Esophagus squamous epithelium (tissue), 5 donors: Measurements from ENCODE around the gene C3orf33. TPM values are rescaled to one million over a fixed set of nuclear protein-coding genes. Genes with fewer than 3 reads are reported as not detected.

Experiments used
- DNase-seq: peaks from one replicate; lab custom pipeline; 2025; lab: John Stamatoyannopoulos, UW
- H3K27ac ChIP-seq, 4 donors: fragments of 200-600 bp; sonication (generic); one replicate each; pipeline ENCODE4 v1.5.1; 2016 to 2019; ENCODE audit warnings: mild to moderate bottlenecking in 1 of 4
- H3K27me3 ChIP-seq, 4 donors: fragments of 200-600 bp; sonication (generic); 1 replicate in 3 of 4; 2 replicates in 1 of 4; pipeline versions ENCODE4 v1.5.1 to v1.6.0; 2017 to 2021; ENCODE audit warnings: antibody characterized with exemption in 1 of 4
- H3K36me3 ChIP-seq, 3 donors: fragments of 200-600 bp; sonication (generic); one replicate each; pipeline ENCODE4 v1.5.1; 2016 to 2019
- H3K4me1 ChIP-seq, 3 donors: fragments of 200-600 bp; sonication (generic); one replicate each; pipeline ENCODE4 v1.5.1; 2017 to 2019
- H3K4me3 ChIP-seq, 4 donors: fragments of 200-600 bp; sonication (generic); 1 replicate in 3 of 4; 2 replicates in 1 of 4; pipeline ENCODE4 v1.5.1; 2016 to 2019; ENCODE audit warnings: mild to moderate bottlenecking in 2 of 4, moderate library complexity in 1 of 4
- H3K9me3 ChIP-seq, 3 donors: fragments of 200-600 bp; sonication (generic); one replicate each; pipeline ENCODE4 v1.5.1; 2016 to 2019
- CTCF ChIP-seq, 6 experiments: fragments of 450-650 bp in 4 of 6; fragments of 200-600 bp in 2 of 6; sonication (generic) in 2 of 6; IDR thresholded peaks; one replicate each; pipeline ENCODE4 v1.5.1; 2016 to 2019; ENCODE audit warnings: antibody characterized with exemption in 6 of 6, mild to moderate bottlenecking in 4 of 6, moderate library complexity in 4 of 6
- POLR2A ChIP-seq, 4 donors: fragments of 450-650 bp; IDR thresholded peaks; one replicate each; pipeline ENCODE4 v1.6.1; 2017; ENCODE audit warnings: antibody characterized with exemption in 4 of 4, mild to moderate bottlenecking in 4 of 4, moderate library complexity in 3 of 4
- WGBS, 2 donors: methylation state at CpG; one replicate each; pipeline ENCODE4 v1.1.5; 2018; 5-methylcytosine and 5-hydroxymethylcytosine counted together
- intact Hi-C: fragments of 100-400 bp; cut with DNase I; formaldehyde crosslinking; loops from one replicate; pipeline ENCODE4 v1.15.0; 2022
- total RNA-seq, 4 donors: library from RNA; depleted of rRNA; stranded (reverse); fragments of >200 nt; gene quantifications; one replicate each; pipeline ENCODE4 v1.1.0, GENCODE V29; 2016
- donor health status: DM: yes; HTN: yes; CAD: no.

C3orf33 gene
- total RNA-seq, 4 donors from 2014 or later = 0.44 to 1.3 (median 0.58) TPM

DNA sequence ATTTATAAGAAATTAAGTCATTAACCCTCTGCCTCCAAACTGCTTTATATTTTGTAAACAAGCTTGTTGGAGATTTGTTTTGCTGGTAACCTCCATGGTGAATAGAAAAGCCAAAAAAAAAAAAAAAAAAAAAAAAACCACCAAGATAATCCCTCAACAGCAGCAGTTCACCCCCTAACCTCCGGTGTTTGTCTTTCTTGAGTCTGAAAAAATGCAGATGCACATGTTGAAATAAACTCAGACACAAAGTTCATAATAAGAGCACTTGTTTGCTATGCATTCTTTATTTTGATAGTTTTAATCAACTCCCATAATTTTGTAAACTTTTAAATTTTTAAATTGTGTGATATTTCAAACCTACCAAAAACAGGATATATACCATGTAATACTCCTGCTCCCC, 59.4 kb downstream of the C3orf33 start:
- no peak overlapping the region for H3K27ac ChIP-seq
- H3K4me1 ChIP-seq = peaks cover 5 to 35% (median 20%) of the 10 kb centered on the region in 3 donors
- no peak overlapping the region for H3K4me3 ChIP-seq
- no peaks in the 10 kb centered on the region for H3K9me3 ChIP-seq
- 50 to 79% methylated on average over 1 of the region's 1 CpG for WGBS, 2 donors
- H3K36me3 ChIP-seq = no peaks in the 10 kb centered on the region
- intact Hi-C loops = no loop called here
- TF ChIP-seq CTCF (IDR thresholded peaks at IDR 0.05) (no peak), POLR2A (IDR thresholded peaks at IDR 0.05) (no peak)
- peaks cover 0 to 41% (median 2%) of the 10 kb centered on the region in 4 donors for H3K27me3 ChIP-seq
- no peak for DNase-seq

GRCh38 chr3:155745795-155746550, 60.1 kb downstream of the C3orf33 start:
- intact Hi-C loops = no loop called here
- H3K4me1 ChIP-seq = peaks cover 5 to 35% (median 20%) of the 10 kb centered on the region in 3 donors
- H3K36me3 ChIP-seq = no peaks in the 10 kb centered on the region
- TF ChIP-seq POLR2A (IDR thresholded peaks at IDR 0.05) (no peak), CTCF (IDR thresholded peaks at IDR 0.05) (no peak)
- 22 to 29% methylated on average over 19 of the region's 19 CpGs for WGBS, 2 donors
- peak overlapping the region in 3 of 4 donors; percentile 56 to 73 (median 60) for H3K4me3 ChIP-seq
- no peak overlapping the region for H3K27ac ChIP-seq
- DNase-seq = no peak
- peaks cover 0 to 47% (median 2%) of the 10 kb centered on the region in 4 donors for H3K27me3 ChIP-seq
- no peaks in the 10 kb centered on the region for H3K9me3 ChIP-seq

DNA sequence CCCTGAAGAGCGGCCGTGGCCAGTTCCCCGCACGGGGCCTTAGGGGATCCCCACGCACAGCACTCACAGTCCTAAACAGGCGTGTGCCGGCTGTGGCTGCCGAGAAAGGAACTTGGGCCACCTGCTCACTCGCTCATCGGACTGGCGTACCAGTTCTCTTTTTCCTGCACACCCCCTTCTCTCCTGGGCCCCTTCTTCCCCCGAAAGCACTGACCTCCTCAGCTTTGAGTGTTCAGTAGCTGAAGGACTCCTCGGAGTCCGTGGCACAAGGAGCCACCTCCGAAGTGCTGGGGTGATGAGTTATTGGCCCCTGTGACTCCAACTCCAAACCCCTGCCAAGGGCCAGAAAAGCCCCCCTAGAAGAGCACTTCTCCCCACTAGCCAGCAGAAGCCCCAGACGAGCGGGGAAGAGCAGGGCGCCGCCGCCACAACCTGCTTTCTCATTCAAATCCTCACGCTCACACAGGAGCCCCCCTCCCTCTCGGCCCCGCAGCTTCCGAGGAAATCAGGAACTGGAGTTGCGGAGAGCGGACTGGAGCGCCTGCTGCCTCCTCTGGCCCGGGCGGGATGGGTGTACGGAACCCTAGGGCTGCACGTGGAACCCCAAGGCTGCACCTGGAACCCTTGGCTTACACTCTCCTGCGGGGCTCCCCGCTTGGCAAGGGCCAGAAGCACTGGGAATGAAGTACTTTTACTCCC, 61.3 kb downstream of the C3orf33 start, which contains the start of gene PLCH1:
Gene PLCH1, minus strand, starts transcription at position 446 of the 699 bp plus-strand sequence. CDS start 40,847 bp downstream, outside the sequence.
- H3K27me3 ChIP-seq = peaks cover 0 to 51% (median 2%) of the 10 kb centered on the region in 4 donors
- DNase-seq = no peak
- no peak for TF ChIP-seq POLR2A (IDR thresholded peaks at IDR 0.05)
- no peak for TF ChIP-seq CTCF (IDR thresholded peaks at IDR 0.05)
- 0% methylated on average over 12 of the region's 33 CpGs; no CpG with 5 or more reads in 1 of the 2 donors for WGBS, 2 donors
- peak within 1 kb of the TSS; percentile 40 to 73 (median 58) for H3K4me3 ChIP-seq
- H3K27ac ChIP-seq = peak within 1 kb of the TSS in 1 of 4 donors; percentile 10
- peaks cover 5 to 35% (median 20%) of the 10 kb centered on the region in 3 donors for H3K4me1 ChIP-seq
- H3K9me3 ChIP-seq = no peaks in the 10 kb centered on the region
- H3K36me3 ChIP-seq = no peaks in the 10 kb centered on the region
- intact Hi-C loops = no loop called here

- 1 to 3% methylated on average over 24 to 28 of the region's 48 CpGs for WGBS, 2 donors
- DNase-seq = no peak
Observed at GRCh38 chr3:155744010-155744625, 62.0 kb downstream of the C3orf33 start.

More at GRCh38 chr3:155744010-155744625, 62.0 kb downstream of the C3orf33 start:
- no peaks in the 10 kb centered on the region for H3K36me3 ChIP-seq
- H3K27ac ChIP-seq = peak overlapping the region in 1 of 4 donors; percentile 10
- TF ChIP-seq POLR2A (IDR thresholded peaks at IDR 0.05) = no peak
- TF ChIP-seq CTCF (IDR thresholded peaks at IDR 0.05) = no peak
- peaks cover 0 to 51% (median 2%) of the 10 kb centered on the region in 4 donors for H3K27me3 ChIP-seq
- no peaks in the 10 kb centered on the region for H3K9me3 ChIP-seq
- intact Hi-C loops = no loop called here
- peaks cover 5 to 35% (median 20%) of the 10 kb centered on the region in 3 donors for H3K4me1 ChIP-seq
- peak overlapping the region; percentile 40 to 73 (median 58) for H3K4me3 ChIP-seq
